Measurements from ENCODE around the gene TYK2.

GRCh38 chr19:10329555-10329954, 50.8 kb downstream of the TYK2 start:
- TF ChIP-seq POLR2A (IDR thresholded peaks at IDR 0.05) (no peak), CTCF (IDR thresholded peaks at IDR 0.05) (no peak), EP300 (IDR thresholded peaks at IDR 0.05; ENCODE audit: low read depth) (no peak), POLR2AphosphoS5 (IDR thresholded peaks at IDR 0.05) (no peak)

Data from transverse colon (tissue), 4 donors.